Effector CD4-positive, alpha-beta T cell (primary cell): ENCODE data around the gene COL19A1.
"Not testable (repeated sequence)": the region's sequence is repeated elsewhere in the genome, so short reads cannot be mapped to it uniquely, and the experiment has no call there.

ENCODE experiments used
- DNase-seq: peaks from one replicate; pipeline ENCODE4 v3.0.0-alpha.2; 2020

COL19A1 gene

DNA sequence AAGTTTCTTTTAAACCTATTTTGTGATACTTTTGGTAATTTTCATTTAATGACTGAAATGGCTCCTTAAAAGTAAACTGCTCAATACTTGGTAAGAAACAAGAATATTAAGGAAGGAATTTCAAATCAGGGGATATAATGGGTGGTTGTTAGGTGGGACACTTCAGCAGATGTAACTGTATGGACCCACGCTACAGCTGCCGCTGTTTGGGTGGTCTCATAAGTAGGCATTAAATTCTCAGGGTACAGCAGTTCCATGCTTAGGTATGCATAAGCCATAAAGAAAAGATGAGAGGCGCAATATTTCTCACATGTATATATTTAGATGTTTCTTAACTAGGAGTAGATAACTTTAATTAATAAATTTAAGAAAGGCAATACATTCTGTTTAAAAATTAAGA is 35.0 kb downstream of the COL19A1 start:
- no peak for DNase-seq

DNA sequence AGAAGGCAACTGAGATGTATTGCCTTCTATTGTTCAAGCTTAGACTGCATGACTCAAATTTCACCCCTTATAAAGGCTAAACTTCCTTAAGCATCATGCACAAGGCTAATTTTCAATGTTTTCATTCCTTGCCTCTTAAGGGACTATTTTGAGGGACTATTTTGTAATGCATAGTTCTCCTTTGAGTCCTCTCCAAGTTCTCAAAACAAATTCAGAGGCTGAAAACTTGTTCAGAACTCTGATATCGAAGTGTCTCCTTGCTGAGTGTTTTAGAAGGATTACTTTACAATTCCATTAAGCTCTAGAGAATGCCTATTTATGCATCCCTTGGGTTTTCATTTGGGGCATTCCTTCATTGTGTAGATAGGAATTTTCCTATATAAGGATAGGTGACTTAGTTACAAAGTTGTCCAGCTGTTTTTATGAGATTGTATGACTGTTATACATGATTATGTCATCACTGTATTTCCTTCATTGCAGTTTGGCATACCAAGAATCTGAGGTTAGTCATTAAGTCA is 41.7 kb downstream of the COL19A1 start:
- no peak for DNase-seq

DNA sequence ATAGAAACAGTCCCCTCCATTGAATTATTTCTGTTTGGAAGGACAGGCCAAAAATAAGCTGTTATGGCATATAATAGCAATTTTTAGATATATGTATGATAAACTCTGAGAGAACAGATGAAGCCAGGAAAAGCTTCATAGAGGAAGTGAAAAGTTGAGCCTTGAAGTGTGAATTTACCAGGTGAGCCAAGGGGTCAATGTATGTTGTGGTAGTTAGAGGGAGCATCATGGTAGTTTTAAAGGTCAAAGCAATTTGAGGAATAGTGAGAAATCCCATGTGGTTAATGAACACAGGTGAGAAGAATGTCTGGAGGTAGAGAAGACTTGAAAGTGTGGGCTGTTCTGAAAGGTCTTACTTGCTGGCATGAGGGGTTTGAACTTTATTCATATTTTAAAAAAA is 47.0 kb downstream of the COL19A1 start:
- no peak for DNase-seq

DNA sequence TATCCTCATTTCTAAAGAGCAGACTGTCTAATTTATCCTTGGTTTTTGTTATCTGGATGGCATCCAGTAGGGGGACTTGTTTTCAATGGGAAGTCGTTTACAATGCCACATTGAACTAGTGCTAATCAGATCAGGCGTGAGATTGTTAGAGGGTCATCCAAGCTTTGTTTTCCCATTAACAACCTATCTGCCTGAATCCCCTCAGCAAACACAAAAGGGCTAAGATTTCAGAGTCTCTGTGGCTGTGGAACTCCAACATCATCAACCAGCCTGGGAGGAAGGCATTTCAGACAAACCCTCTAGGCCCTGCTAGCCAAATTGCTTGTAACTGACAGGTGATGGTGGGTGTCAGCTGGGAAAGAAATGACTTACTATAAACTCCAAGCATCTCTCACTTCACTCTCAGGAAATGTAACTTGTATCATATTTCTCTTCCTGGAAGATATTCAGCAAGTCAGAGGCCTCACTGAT is 47.7 kb downstream of the COL19A1 start:
- no peak for DNase-seq

DNA sequence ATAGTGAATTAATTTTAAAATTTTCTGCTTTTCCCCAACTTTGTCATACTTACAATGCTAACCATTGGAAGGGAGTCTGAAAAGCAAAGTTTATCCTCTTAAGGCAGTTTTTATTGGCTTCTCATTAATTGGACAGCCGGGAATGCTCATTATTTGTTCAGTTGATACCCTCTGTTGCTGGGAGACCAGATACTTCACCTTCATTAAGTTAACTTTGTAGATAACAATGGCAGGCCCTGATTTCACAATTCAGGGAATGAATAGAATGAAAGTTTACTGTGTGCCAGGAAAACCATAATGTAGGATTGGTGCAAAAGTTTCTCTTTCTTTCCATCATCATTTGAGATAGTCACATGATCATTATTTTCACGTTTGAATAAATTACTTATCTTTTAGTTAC is 49.0 kb downstream of the COL19A1 start:
- DNase-seq = no peak

DNA sequence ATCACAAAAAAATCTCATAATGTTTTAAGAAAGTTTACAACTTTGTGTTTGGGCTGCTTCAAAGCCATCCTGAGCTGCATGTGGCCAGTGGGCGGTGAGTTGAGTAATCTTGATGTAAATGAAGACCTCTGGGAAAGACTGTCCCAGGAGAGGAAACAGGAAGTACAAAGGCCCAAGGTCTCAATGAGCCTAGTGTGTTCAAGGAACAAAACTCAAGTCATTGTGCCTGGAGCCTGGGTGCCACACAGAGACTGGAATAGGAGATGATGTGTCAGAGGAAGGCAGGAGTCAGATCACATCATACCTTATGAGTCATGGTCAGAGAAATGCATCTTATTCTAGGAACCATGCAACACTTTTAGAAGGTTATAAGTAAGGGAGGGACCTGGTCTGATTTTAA is 51.5 kb downstream of the COL19A1 start:
- no peak for DNase-seq

DNA sequence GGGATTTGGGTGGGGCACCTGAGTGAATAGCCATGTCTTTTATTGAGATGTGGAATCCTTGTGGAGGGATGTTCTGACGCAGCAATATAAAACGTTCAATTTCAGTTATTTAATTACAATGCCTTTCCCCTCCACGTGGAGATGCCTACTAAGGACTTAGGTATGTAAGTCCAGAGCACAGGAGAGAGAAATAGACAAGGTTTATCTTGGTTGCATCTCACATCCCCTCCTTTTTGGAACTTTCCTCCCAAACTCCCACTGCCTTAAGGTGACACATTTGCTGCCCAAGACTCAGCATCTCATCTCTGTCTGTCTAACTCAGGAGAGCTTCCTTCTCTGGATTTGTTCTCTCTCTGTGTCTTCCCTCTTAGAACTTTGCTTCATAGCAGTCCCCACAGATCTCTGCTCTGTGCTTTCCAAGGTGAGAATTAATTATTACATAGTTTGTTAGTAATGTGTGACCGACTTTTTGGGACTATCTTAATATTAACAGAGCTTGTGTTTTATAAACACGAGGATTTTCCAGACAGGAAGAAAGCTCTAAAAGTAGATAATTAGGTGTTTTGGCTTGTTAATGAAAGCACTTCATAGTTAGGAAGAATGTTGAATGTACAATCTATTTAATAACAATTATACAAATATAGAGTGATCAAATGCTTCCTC is 52.6 kb downstream of the COL19A1 start:
- DNase-seq = no peak

DNA sequence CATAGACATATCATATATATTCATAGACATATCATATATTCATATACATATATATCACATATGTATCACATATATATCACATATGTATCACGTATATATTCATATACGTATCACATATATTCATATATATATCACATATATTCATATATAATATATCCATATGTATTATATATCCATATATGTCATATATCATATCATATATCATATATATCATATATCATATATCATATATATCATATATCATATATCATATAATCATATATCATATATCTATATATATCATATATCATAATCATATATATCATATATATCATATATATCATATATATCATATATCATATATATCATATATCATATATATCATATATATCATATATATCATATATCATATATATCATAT is 54.7 kb downstream of the COL19A1 start:
- not testable (repeated sequence) for DNase-seq

DNA sequence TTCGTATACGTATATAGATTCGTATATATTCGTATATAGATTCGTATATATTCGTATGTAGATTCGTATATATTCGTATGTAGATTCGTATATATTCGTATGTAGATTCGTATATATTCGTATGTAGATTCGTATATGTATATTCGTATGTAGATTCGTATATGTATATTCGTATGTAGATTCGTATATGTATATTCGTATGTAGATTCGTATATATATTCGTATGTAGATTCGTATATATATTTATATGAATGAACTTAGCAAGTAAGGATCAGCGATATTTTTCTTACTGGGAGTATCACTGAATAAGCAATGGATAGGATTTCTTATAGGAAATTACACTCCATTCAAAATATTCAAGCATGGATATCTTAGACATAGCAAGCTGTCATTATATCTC is 55.3 kb downstream of the COL19A1 start:
- not testable (repeated sequence) for DNase-seq

DNA sequence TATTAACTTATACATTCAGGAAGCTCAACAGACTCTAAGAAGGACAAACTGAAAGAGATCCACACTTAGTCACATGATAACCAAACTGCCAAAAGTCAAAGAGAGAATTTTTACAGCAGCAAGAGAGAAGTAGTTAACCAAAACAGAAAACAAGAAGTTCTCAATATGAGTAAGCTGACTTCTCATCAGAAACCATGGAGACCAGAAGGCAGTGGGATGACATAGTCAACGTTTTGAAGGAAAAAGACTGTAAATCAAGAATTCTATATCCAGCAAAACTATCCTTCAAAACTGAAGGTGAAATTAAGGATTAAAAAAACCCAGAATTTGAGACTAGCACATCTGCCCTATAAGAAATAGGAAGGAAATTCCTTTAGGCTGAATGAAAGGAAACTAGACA is 60.4 kb downstream of the COL19A1 start:
- no peak for DNase-seq

DNA sequence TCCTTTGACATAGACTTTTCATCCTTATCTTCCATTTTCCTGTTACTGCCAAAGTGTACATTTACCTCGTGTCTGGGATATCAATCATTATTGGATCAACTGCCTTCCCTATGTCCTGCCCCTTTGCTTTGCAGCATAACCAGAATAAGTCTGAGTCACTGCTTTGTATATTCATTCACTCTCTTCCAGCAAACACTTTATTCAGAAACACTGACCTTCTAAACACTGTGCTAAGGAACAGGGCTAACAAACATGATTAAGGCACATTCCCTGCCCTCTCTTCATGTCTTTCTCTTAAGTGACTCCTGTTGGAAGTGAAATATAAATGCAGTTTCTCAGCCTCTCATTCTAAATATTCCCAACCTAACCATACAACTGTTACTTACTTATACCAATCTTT is 66.9 kb downstream of the COL19A1 start:
- DNase-seq = no peak

DNA sequence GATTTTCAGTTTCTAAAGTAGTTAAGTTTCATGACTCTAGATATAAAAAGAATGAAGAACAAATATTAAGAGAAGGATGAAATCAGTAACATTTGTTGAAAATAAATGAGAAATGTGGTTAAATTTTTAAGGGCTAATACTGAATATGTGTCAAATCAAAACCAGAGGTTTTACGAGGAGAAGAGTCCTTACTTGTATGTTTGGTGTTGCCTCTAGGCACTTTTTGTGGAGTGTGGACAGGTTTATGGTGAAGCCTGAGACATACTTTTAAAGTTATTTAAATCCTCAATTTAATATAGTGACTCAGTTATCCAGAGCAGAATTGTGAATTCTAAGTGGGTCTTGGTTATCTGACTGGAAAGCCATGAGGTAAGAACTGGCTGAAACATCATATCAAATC is 68.7 kb downstream of the COL19A1 start:
- DNase-seq = no peak

DNA sequence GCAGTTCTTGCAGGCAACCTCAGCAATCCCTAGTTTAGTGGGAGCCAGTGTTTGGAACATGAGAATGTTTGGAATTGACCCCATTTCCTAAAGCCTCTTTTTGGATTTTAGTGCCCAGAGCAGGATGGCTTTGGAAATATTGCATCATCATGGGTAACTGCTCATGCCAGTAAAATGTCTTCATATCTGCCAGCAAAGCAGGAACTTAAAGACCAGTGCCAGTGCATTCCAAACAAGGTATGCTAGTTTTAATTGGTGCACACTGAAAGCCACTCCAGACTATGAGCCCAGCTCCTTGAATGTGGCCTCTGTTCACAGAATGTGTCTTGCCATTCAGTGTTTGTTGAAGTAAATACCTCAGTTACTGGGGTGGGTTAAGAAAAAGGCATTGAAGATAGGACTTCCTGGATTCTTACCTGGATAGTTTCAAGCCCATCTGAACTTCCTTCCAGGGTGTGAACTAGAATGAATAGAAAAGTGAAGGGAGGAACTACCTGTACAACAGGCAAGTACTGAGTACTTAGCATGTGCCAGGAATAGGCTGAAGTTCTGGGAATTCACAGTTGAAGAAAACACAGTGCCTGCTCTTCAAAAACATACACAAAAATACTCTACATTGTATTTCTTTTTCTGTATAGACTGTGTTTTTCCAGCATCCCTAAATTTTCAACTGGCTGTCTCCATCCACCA is 70.5 kb downstream of the COL19A1 start:
- no peak for DNase-seq

DNA sequence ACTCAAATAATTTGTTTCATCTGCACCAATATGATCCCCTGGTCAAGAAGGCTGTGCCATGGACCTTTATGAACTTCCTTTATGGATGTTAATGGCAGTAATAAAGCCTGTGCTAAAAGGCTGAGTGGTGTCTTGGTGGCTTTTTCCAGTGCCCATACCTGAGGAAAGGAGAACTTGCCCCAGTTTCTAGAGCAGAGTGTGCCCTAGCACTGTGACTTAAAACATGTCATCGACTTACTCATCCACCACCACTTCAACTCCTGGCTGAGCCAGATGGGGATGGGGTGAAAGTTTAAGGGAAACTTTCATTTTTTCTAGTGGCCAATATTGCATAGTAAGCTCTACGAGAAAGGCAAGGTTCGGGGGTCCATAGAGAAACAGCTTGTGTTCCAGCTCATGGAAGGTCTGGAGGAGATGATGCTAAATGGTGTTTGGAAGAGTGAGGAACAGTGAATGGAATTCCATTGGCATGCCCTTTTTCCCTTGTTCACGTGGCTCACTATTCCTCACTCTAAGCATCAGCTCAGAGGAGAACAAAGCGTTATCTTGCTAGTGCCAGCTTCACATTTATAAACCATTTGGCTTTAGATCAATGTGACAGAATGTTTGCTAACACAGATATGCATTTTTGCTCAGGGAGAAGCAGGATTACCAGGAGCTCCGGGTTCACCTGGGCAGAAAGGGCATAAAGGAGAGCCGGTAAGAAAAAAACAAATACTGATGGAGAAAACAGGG is 71.2 kb downstream of the COL19A1 start:
- no peak for DNase-seq

DNA sequence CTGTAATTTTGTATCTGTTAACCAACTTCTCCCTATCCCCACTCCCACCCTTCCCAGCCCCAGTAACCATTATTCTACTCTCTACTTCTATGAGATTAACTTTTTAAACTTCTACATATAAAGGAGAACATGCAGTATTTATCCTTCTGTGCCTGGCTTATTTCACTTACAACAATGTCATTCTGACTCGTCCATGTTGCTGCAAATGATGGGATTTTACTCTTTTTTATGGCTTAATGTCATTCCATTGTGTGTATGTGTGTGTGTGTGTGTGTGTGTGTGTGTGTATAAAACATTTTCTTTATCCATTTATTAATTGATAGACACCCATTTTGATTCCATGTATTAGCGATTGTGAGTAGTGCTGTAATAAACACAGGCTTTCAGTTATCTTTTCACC is 76.1 kb downstream of the COL19A1 start:
- DNase-seq = no peak

DNA sequence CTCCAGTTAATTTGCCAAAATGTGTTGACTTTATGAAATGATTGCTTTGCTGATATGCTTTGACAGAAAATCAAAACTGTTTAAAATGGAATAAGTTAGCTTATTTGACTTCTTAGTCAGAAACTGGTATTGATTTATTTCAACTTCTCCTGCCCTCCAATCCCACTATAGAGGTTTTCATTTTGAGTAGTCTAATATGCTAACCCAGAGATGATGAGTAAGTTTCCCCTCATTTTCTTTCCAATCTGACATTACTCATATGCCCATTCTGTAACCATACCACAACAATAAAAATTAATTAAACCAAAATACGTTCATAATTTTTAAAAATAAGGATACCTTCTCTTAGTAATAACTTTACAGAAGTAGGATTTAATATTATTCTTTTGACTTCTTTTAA is 78.8 kb downstream of the COL19A1 start:
- no peak for DNase-seq

DNA sequence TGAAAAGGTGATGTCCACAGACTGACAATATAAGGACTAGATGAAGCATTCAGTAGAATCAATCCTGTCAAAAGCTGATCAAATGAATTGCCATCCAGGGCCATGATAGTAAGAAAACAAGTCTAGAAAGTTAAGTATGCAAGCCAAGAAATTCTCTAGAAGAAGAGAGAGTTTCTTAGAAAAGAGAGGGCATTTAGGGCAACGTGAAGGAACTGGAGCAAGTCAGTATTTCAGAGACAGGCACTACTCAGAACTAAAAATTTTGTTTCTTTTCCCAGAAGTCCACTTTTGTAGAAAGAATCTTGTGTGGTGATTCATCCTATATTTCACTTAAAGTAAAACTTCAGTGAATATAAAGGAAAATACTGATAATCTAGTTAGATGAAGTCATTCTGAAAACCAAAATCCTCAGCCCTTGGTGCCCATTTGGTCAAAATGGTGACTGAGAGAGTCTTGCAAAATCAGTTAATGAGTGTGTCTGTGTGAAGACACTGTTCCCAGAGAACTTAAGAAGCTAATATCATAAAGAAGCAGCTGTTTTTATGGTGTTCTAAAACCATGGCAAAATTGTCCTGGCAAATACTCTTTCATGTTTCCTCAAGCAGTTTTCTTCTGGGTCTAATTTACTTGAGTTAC is 82.2 kb downstream of the COL19A1 start:
- DNase-seq = no peak

DNA sequence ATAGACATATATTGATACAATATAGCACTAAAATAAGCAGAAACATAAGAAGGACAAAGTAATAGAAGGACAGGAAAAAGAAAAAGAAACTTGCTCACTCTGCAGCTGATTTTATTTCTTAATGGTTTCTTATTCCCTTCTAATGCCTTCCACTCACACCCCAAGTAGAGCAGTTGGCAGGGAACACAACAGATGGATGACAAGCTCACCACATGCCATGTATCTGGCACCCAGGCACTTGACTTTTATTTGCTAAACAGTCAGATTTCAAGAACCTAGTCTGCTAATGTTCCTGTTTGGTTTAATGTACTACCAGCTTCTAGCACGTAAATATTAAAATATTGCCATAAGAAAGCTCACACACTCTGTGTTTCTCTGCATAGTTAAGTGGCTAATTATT is 87.1 kb downstream of the COL19A1 start:
- DNase-seq = no peak

DNA sequence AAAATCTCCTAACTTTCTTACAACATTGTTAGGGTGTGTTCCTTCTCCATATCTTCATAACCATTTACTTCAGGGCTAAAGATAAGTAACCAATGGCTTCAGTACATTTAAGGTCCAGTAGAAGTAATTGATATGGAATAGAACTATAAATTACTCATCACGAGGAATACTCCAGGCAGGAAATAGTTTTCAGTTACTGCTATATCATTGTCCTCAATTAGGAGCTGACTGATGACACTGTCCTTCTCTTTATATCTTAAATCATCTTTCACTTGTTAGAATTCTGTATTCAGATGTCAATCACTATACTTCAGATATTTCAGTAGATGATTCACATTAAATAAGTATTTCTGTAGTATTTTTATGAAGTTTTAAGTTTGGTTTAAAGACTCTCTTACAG is 88.4 kb downstream of the COL19A1 start:
- no peak for DNase-seq

DNA sequence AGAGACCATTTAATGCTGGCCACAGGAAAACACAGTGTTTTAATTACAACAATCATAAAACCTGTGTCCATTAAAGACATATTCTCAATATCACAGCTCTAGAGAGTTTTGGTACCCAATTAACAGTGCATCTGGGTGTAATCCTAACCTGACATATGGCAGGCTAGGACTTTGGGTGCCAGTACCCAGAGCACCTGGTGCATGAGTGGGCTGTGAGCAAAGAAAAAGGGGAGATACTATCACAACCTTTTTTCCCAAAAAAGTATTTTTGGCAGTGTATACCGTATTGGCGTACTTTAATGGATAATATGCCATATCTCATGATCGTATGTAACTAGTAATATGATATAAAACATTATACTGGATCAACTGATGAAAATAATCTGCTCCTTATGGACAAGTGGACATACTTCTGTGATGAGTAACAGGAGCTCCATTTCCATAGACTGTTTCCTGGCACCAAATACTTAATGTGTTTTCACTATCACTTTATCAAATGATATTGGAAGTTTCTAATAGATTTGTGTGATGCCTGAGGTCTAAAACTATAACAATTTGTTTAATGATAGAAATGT is 91.7 kb downstream of the COL19A1 start:
- no peak for DNase-seq

DNA sequence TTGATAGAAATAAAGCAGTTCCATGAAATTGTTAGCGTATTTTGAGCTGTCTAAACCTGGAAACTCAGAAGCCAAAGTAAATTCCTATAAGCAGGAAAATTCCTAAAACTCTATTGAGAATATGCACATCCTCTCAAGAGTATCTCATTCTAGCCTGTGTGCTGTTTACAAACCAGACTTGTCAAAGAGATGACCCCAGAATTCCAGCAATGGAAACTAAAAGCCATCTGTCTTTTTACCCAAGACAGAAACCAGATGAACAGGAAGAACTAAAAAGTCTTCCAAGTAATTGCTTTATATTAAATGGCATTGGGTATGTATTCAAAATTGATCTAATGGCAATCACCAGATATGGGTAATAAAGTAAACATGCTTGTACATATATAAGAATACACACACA is 92.6 kb downstream of the COL19A1 start:
- DNase-seq = no peak

DNA sequence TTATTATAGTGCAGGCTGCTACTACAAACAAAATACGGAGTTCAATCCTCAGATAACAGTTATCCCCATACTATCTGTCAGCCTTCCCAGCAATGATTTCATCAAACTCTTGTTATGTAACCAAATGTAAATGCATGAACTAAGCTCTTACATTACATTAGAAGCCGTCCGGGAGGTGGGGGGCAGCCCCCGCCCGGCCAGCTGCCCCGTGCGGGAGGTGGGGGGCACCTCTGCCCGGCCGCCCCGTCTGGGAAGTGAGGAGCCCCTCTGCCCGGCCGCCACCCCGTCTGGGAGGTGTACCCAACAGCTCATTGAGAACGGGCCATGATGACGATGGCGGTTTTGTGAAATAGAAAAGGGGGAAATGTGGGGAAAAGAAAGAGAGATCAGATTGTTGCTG is 99.6 kb downstream of the COL19A1 start:
- not testable (repeated sequence) for DNase-seq

DNA sequence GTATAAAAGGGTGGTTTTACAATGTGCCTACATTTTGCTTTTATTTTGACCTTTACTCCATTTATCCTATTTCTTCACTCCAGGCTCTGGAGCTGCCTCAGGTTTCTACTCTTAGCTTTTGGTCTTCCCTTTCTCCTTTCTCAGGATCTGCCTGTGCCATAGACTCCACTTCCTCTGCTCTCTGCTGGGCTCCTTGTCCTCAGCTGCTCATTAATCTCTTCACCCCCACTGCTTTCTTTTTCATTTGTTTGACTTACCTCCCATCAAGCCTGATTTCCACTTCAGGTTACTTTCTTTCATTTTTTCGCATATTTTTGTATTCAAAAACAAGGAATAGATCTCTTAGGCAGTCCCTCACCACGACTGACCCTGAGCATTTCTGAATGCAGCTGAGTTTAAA is 106.8 kb downstream of the COL19A1 start:
- no peak for DNase-seq
